Tibial nerve (tissue), 4 donors: ENCODE measurements around the gene VENTX. TPM values are rescaled to one million over a fixed set of nuclear protein-coding genes. Genes with fewer than 3 reads are reported as not detected.

Experiments used
- DNase-seq, 2 donors: peaks; one replicate each; pipeline ENCODE4 v3.0.0-alpha.2; 2019; ENCODE audit warnings: low spot score in 2 of 2
- H3K27ac ChIP-seq, 4 donors: fragments of 200-600 bp; sonication (generic) in 3 of 4; one replicate each; pipeline ENCODE4 v1.5.1; 2017 to 2019; ENCODE audit warnings: mild to moderate bottlenecking in 1 of 4
- H3K27me3 ChIP-seq, 2 donors: fragments of 200-600 bp; sonication (generic) in 1 of 2; one replicate each; pipeline versions ENCODE4 v1.5.1 to v1.6.0; 2017 to 2019
- H3K36me3 ChIP-seq, 3 donors: fragments of 200-600 bp; sonication (generic); one replicate each; pipeline ENCODE4 v1.5.1; 2018 to 2019
- H3K4me1 ChIP-seq, 4 donors: fragments of 200-600 bp; sonication (generic) in 3 of 4; one replicate each; pipeline ENCODE4 v1.5.1; 2017 to 2019
- H3K4me3 ChIP-seq, 4 donors: fragments of 200-600 bp; sonication (generic) in 3 of 4; one replicate each; pipeline ENCODE4 v1.5.1; 2017 to 2019; ENCODE audit warnings: mild to moderate bottlenecking in 1 of 4, moderate library complexity in 1 of 4
- H3K9me3 ChIP-seq, 4 donors: fragments of 200-600 bp; sonication (generic) in 3 of 4; one replicate each; pipeline ENCODE4 v1.5.1; 2017 to 2019
- EP300 ChIP-seq, 2 donors: sonication (generic); formaldehyde crosslinking; IDR thresholded peaks; one replicate each; pipeline ENCODE4 v1.6.1; 2017; ENCODE audit warnings: antibody characterized with exemption in 2 of 2, mild to moderate bottlenecking in 1 of 2
- POLR2A ChIP-seq, 2 donors: fragments of 450-650 bp; IDR thresholded peaks; one replicate each; pipeline ENCODE4 v1.6.1; 2017; ENCODE audit warnings: antibody characterized with exemption in 2 of 2, mild to moderate bottlenecking in 2 of 2, moderate library complexity in 2 of 2
- WGBS, 2 donors: methylation state at CpG; one replicate each; pipeline ENCODE4 v1.1.5; 2018; 5-methylcytosine and 5-hydroxymethylcytosine counted together
- total RNA-seq, 4 donors: library from RNA; depleted of rRNA; stranded (reverse); fragments of >200 nt; gene quantifications; one replicate each; pipeline ENCODE4 v1.1.0, GENCODE V29; 2016
- TF ChIP-seq, protein P1 (sequence below), 5 experiments: fragments of 200-600 bp in 3 of 5; fragments of 450-650 bp in 2 of 5; sonication (generic) in 3 of 5; IDR thresholded peaks; one replicate each; pipeline ENCODE4 v1.5.1; 2016 to 2019; ENCODE audit warnings: antibody characterized with exemption in 5 of 5, mild to moderate bottlenecking in 3 of 5, moderate library complexity in 2 of 5

The VENTX gene
- total RNA-seq, 4 donors from 2014 or later: 2.5 to 10.5 (median 4.9) TPM

- 87 to 88% methylated on average over 13 to 41 of the region's 54 CpGs for WGBS, 2 donors
Measured at GRCh38 chr10:133198621-133199487, 38.8 kb upstream of the VENTX start.

DNA sequence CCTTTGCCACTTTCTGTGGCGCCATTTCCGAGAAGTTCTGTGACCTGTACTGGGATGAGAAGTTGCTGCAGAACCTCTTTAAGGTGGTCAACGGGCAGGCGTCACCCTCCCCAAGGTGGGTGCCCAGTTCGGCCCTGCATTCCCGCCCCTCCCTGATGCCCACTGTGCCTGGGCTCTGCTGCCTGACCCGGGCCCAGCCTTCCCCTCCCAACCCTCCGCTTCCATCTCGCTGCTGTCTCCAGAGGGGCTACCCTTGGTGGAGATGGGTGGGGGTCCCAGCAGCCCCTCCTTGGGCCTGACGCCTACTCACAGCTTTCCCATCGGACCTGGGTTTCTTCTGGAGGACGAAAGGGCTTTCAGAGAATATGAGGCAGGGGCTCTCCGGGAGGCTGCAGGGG lies 38.2 kb upstream of the VENTX start:
- no peaks in the 10 kb centered on the region for H3K36me3 ChIP-seq
- WGBS, 2 donors: 81 to 88% methylated on average over 12 to 13 of the region's 13 CpGs
- DNase-seq: no peak
- peaks cover 0 to 14% (median under 1%) of the 10 kb centered on the region in 4 donors for H3K9me3 ChIP-seq
- TF ChIP-seq POLR2A (IDR thresholded peaks at IDR 0.05): no peak
- no peaks in the 10 kb centered on the region for H3K27me3 ChIP-seq
- no peaks in the 10 kb centered on the region for H3K4me1 ChIP-seq
- no peak overlapping the region for H3K4me3 ChIP-seq
- H3K27ac ChIP-seq: no peak overlapping the region

More at GRCh38 chr10:133198621-133199487, 38.8 kb upstream of the VENTX start:
- Histone ChIP-seq H3K27ac (no peak overlapping the region), H3K4me1 (no peaks in the 10 kb centered on the region), H3K36me3 (no peaks in the 10 kb centered on the region), H3K27me3 (no peaks in the 10 kb centered on the region), H3K4me3 (no peak overlapping the region), H3K9me3 (peaks cover 0 to 20% (median 1%) of the 10 kb centered on the region in 4 donors)
- TF ChIP-seq, protein P1, sequence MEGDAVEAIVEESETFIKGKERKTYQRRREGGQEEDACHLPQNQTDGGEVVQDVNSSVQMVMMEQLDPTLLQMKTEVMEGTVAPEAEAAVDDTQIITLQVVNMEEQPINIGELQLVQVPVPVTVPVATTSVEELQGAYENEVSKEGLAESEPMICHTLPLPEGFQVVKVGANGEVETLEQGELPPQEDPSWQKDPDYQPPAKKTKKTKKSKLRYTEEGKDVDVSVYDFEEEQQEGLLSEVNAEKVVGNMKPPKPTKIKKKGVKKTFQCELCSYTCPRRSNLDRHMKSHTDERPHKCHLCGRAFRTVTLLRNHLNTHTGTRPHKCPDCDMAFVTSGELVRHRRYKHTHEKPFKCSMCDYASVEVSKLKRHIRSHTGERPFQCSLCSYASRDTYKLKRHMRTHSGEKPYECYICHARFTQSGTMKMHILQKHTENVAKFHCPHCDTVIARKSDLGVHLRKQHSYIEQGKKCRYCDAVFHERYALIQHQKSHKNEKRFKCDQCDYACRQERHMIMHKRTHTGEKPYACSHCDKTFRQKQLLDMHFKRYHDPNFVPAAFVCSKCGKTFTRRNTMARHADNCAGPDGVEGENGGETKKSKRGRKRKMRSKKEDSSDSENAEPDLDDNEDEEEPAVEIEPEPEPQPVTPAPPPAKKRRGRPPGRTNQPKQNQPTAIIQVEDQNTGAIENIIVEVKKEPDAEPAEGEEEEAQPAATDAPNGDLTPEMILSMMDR (IDR thresholded peaks at IDR 0.05): no peak
- no peak for DNase-seq

GRCh38 chr10:133199992-133200611 lies 37.6 kb upstream of the VENTX start:
- H3K36me3 ChIP-seq: no peaks in the 10 kb centered on the region
- peaks cover 0 to 11% (median 0%) of the 10 kb centered on the region in 4 donors for H3K9me3 ChIP-seq
- no peaks in the 10 kb centered on the region for H3K27me3 ChIP-seq
- no peak overlapping the region for H3K27ac ChIP-seq
- no peak for DNase-seq
- TF ChIP-seq, protein P1 (IDR thresholded peaks at IDR 0.05): no peak
- TF ChIP-seq POLR2A (IDR thresholded peaks at IDR 0.05): no peak
- no peak for TF ChIP-seq EP300 (IDR thresholded peaks at IDR 0.05)
- WGBS, 2 donors: 46 to 56% methylated on average over 16 to 20 of the region's 38 CpGs
- no peaks in the 10 kb centered on the region for H3K4me1 ChIP-seq
- no peak overlapping the region for H3K4me3 ChIP-seq

- TF ChIP-seq, protein P1 (IDR thresholded peaks at IDR 0.05): no peak
- TF ChIP-seq POLR2A (IDR thresholded peaks at IDR 0.05) (no peak), EP300 (IDR thresholded peaks at IDR 0.05) (no peak)
- H3K27me3 ChIP-seq: no peaks in the 10 kb centered on the region
- H3K4me3 ChIP-seq: no peak overlapping the region
- peaks cover 0 to 8% (median 0%) of the 10 kb centered on the region in 4 donors for H3K9me3 ChIP-seq
- DNase-seq: no peak
- WGBS, 2 donors: 78 to 89% methylated on average over 8 of the region's 15 CpGs
- H3K27ac ChIP-seq: no peak overlapping the region
- no peaks in the 10 kb centered on the region for H3K36me3 ChIP-seq
- no peaks in the 10 kb centered on the region for H3K4me1 ChIP-seq
Measured at GRCh38 chr10:133200621-133201031, 37.0 kb upstream of the VENTX start.

DNA sequence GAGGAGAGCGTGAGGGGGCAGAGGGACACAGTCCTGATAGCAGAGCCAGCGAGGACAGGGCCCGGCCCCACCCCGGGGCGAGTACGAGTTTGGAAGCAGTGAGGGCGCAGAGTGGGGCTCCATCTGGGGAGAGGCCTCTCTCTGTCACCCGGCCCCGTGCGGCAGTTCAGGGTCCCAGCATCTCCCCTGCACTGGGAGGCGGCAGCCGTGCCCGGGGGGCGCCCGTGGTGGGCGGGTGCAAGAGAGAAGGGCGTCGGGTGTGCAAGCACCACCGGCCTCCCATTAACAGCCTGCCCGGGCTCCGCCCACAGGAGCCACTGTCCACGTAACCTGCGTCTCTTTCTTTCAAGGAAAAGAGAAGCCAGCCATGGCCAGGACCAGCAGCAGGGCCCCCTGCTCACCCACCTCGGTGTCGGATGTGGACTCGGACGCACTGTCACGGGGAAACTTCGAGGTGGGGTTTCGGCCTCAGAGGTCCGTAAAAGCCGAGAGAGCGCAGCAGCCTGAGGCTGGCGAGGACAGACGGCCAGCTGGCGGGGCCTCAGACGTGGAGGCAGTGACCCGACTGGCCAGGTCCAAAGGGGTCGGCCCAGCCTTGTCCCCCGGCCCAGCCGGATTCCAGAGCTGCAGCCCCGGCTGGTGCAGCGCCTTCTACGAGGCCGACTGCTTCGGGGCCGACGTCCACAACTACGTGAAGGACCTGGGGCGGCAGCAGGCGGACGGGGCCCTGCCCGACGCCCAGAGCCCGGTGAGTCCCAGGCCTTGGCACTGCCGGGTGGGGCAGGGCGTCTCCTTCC lies 36.3 kb upstream of the VENTX start:
- no peak for DNase-seq
- H3K27me3 ChIP-seq: no peaks in the 10 kb centered on the region
- no peak for TF ChIP-seq EP300 (IDR thresholded peaks at IDR 0.05)
- H3K4me1 ChIP-seq: no peaks in the 10 kb centered on the region
- WGBS, 2 donors: 89% methylated on average over 20 to 53 of the region's 57 CpGs
- no peak overlapping the region for H3K4me3 ChIP-seq
- H3K27ac ChIP-seq: no peak overlapping the region
- peaks cover 0 to 7% (median 0%) of the 10 kb centered on the region in 4 donors for H3K9me3 ChIP-seq
- H3K36me3 ChIP-seq: no peaks in the 10 kb centered on the region
